Tibial artery (tissue), 4 donors: ENCODE results near the gene MLPH.
"Not testable (repeated sequence)": the region's sequence is repeated elsewhere in the genome, so short reads cannot be mapped to it uniquely, and the experiment has no call there.

Experiments used
- DNase-seq, 2 donors: peaks; one replicate each; pipeline ENCODE4 v3.0.0-alpha.2; 2019
- H3K27ac ChIP-seq, 2 donors: fragments of 200-600 bp; sonication (generic) in 1 of 2; 1 replicate in 1 of 2; 2 replicates in 1 of 2; pipeline ENCODE4 v1.5.1; 2018 to 2019; ENCODE audit warnings: mild to moderate bottlenecking in 1 of 2
- H3K27me3 ChIP-seq, 2 donors: fragments of 200-600 bp; sonication (generic) in 1 of 2; one replicate each; pipeline versions ENCODE4 v1.5.1 to v1.6.0; 2016 to 2019
- H3K36me3 ChIP-seq, 3 donors: fragments of 200-600 bp; sonication (generic) in 2 of 3; one replicate each; pipeline ENCODE4 v1.5.1; 2016 to 2019; ENCODE audit warnings: mild to moderate bottlenecking in 2 of 3
- H3K4me1 ChIP-seq, 4 donors: fragments of 200-600 bp; sonication (generic) in 2 of 4; 1 replicate in 3 of 4; 2 replicates in 1 of 4; pipeline ENCODE4 v1.5.1; 2016 to 2019
- H3K4me3 ChIP-seq, 2 donors: fragments of 200-600 bp; sonication (generic) in 1 of 2; 1 replicate in 1 of 2; 2 replicates in 1 of 2; pipeline ENCODE4 v1.5.1; 2018 to 2019; ENCODE audit warnings: mild to moderate bottlenecking in 2 of 2
- H3K9me3 ChIP-seq, 3 donors: fragments of 200-600 bp; sonication (generic) in 1 of 3; one replicate each; pipeline ENCODE4 v1.5.1; 2016 to 2019
- intact Hi-C: fragments of 100-400 bp; cut with DNase I; formaldehyde crosslinking; loops from one replicate; pipeline ENCODE4 v1.15.0; 2023; ENCODE audit warnings: low total_unique reads
- TF ChIP-seq, protein P1 (sequence below), 2 experiments: fragments of 200-600 bp in 1 of 2; fragments of 450-650 bp in 1 of 2; IDR thresholded peaks; one replicate each; pipeline ENCODE4 v1.5.1; 2017 to 2019; ENCODE audit warnings: antibody characterized with exemption in 2 of 2, mild to moderate bottlenecking in 1 of 2, moderate library complexity in 1 of 2

MLPH gene

DNA sequence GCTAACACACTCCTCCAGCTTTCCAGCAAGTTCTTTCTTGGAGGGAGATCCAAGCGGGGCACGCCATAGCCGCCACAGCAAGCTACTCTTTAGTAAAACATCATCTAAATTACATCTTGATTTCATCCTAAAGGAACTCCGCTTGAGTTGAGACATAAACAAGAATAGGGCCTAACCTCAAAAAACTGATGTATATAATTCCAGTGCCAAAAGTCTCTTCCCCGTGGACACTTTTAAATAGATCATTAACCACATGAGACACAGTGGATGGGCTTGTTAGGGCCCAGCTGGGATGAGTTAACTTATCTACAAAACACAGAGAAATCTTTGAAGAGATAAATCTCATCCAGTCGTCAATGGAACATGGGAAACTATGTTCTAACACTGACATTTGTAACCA lies 20.8 kb upstream of the MLPH start:
- H3K27me3 ChIP-seq = no peaks in the 10 kb centered on the region
- TF ChIP-seq, protein P1, sequence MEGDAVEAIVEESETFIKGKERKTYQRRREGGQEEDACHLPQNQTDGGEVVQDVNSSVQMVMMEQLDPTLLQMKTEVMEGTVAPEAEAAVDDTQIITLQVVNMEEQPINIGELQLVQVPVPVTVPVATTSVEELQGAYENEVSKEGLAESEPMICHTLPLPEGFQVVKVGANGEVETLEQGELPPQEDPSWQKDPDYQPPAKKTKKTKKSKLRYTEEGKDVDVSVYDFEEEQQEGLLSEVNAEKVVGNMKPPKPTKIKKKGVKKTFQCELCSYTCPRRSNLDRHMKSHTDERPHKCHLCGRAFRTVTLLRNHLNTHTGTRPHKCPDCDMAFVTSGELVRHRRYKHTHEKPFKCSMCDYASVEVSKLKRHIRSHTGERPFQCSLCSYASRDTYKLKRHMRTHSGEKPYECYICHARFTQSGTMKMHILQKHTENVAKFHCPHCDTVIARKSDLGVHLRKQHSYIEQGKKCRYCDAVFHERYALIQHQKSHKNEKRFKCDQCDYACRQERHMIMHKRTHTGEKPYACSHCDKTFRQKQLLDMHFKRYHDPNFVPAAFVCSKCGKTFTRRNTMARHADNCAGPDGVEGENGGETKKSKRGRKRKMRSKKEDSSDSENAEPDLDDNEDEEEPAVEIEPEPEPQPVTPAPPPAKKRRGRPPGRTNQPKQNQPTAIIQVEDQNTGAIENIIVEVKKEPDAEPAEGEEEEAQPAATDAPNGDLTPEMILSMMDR (IDR thresholded peaks at IDR 0.05) = no peak
- no peaks in the 10 kb centered on the region for H3K9me3 ChIP-seq
- no peak overlapping the region for H3K4me3 ChIP-seq
- no peaks in the 10 kb centered on the region for H3K4me1 ChIP-seq
- DNase-seq = no peak
- H3K36me3 ChIP-seq = no peaks in the 10 kb centered on the region
- intact Hi-C loops = no loop called here
- no peak overlapping the region for H3K27ac ChIP-seq

DNA sequence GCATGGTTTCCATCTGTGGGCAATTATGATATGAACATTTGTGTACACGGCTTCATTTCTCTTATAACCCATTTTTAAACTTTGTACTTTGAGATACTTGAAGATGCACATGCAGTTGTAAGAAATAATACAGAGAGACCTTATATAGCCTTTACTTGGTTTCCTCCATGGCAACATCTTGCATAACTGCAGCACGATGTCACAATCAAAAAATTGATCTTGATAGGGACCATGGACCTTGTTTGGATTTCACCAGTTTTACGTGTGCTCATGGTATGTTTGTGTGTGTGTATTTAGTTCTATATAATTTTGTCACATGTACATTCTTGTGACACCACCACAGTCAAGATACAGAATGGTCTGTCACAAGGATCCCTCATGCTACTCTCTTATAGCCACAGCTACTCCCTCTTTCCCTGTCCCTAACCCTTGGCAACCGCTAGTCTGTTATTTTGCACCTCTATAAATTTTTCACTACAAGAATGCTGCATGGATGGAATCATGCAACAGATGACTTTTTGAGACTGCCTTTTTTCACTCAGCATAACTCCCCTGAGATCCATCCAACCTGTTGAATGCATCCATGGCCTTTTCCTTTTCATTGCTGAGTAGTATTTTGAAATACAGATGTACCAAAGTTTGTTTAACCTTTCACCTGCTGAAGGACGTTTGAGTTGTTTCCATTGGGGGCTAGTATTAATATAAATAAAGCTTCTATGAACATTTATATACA lies 19.4 kb upstream of the MLPH start:
- Histone ChIP-seq H3K4me3 (no peak overlapping the region), H3K27ac (no peak overlapping the region), H3K4me1 (peaks cover 0 to 6% (median 0%) of the 10 kb centered on the region in 4 donors), H3K27me3 (no peaks in the 10 kb centered on the region), H3K36me3 (no peaks in the 10 kb centered on the region), H3K9me3 (no peaks in the 10 kb centered on the region)
- intact Hi-C loops = no loop called here
- TF ChIP-seq, protein P1 (IDR thresholded peaks at IDR 0.05) = no peak
- no peak for DNase-seq

DNA sequence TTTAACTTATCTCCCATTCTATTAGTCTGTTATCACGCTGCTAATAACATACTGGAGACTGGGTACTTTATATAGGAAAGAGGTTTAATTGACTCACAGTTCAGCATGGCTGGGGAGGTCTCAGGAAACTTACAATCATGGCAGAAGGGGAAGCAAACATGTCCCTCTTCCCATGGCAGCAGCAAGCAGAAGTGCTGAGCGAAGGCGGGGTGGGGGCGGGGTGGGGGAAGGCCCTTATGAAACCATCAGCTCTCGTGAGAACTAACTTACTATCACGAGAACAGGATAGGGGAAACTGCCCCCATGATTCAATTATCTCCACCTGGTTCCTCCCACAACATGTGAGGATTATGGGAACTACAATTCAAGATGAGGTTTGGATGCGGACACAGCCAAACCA lies 17.6 kb upstream of the MLPH start:
- intact Hi-C loops, H3K9me3 ChIP-seq, H3K36me3 ChIP-seq, H3K27me3 ChIP-seq, DNase-seq, H3K27ac ChIP-seq, H3K4me3 ChIP-seq: not testable (repeated sequence)
- H3K4me1 ChIP-seq = peaks cover 0 to 22% (median 2%) of the 10 kb centered on the region in 4 donors

DNA sequence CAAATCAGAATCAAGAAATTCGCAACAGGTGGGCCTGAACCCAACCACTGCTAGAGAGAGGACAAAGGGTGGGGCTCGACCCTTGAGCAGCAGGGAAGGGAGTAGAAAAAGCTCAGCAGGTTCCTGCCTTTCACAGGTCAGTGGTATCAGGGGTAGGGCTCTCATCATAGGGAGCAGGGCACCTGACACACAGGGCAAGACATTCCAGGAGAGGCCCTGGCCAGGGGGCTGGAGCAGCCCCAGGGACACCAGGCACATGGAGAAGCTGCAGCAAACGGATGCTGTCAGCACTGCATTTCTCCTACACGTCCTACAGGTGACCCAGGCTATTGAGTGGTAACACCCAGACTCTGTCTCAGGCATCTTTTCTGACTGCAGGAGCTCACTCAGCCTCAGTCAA lies 17.2 kb upstream of the MLPH start:
- DNase-seq = no peak
- intact Hi-C loops = loop anchor here (5.0 to 10.0 kb wide), 3 partner anchors 48 to 345 kb away; no protein-coding TSS in a partner anchor
- Histone ChIP-seq H3K27ac (no peak overlapping the region), H3K4me3 (no peak overlapping the region), H3K9me3 (no peaks in the 10 kb centered on the region), H3K36me3 (no peaks in the 10 kb centered on the region), H3K27me3 (no peaks in the 10 kb centered on the region), H3K4me1 (peaks cover 0 to 27% (median 6%) of the 10 kb centered on the region in 4 donors)
- TF ChIP-seq, protein P1 (IDR thresholded peaks at IDR 0.05) = no peak

DNA sequence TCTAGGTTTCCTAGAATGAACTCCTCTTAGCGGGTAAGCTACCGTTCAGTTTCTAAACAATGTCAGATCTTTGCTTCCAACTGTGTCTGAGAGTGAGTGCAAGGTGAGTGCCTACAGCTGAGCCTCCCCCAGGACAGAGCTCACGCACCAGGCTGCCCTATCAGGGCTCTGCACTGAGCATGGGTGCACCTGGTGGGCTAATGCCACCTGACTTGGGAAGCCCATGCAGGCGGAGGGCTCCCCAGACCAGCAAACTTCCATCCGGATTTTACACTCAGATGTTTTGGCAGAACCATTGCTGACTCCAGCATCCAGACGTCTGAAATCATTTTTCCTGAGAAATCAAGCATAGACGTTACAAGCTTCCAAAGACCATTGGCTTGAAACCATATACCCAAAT lies 16.1 kb upstream of the MLPH start:
- intact Hi-C loops = loop anchor here (5.0 to 10.0 kb wide), 3 partner anchors 49 to 346 kb away; no protein-coding TSS in a partner anchor
- no peaks in the 10 kb centered on the region for H3K27me3 ChIP-seq
- DNase-seq = no peak

More for the DNA sequence above, 16.1 kb upstream of the MLPH start:
- Histone ChIP-seq H3K4me3 (no peak overlapping the region), H3K4me1 (peaks cover 0 to 34% (median 9%) of the 10 kb centered on the region in 4 donors), H3K9me3 (no peaks in the 10 kb centered on the region), H3K36me3 (no peaks in the 10 kb centered on the region), H3K27ac (no peak overlapping the region)
- TF ChIP-seq, protein P1 (IDR thresholded peaks at IDR 0.05) = no peak
